ENCODE results near the gene YWHAH.

YWHAH gene

GRCh38 chr22:31945443-31945855 is 1.1 kb downstream of the YWHAH start:
- peak overlapping the region; percentile 71 to 98 (median 88) for H3K4me3 ChIP-seq

GRCh38 chr22:31945971-31946680 is 1.8 kb downstream of the YWHAH start:
- Histone ChIP-seq H3K27ac (peak overlapping the region in 20 of 21 experiments; percentile 86 to 99 (median 95)), H3K4me3 (peak overlapping the region; percentile 71 to 98 (median 88))

More at GRCh38 chr22:31945443-31945855, 1.1 kb downstream of the YWHAH start:
- peak overlapping the region; percentile 79 to 99 (median 95) for H3K27ac ChIP-seq

GRCh38 chr22:31947296-31947695 is 3.0 kb downstream of the YWHAH start:
- H3K4me3 ChIP-seq, result no peak overlapping the region
- peak overlapping the region in 5 of 21 experiments; percentile 9 to 96 (median 31) for H3K27ac ChIP-seq

- peak overlapping the region in 3 of 21 experiments; percentile 5 to 17 (median 13) for H3K27ac ChIP-seq
- no peak overlapping the region for H3K4me3 ChIP-seq
Observed at GRCh38 chr22:31948002-31948401, 3.7 kb downstream of the YWHAH start.

GRCh38 chr22:31950226-31950625 is 5.9 kb downstream of the YWHAH start:
- H3K27ac ChIP-seq, result peak overlapping the region in 7 of 21 experiments; percentile 7 to 86 (median 67)
- no peak overlapping the region for H3K4me3 ChIP-seq

GRCh38 chr22:31951194-31952093 is 7.1 kb downstream of the YWHAH start:
- H3K4me3 ChIP-seq, result no peak overlapping the region

GRCh38 chr22:31952094-31952401 is 7.7 kb downstream of the YWHAH start:
- Histone ChIP-seq H3K27ac (peak overlapping the region in 18 of 21 experiments; percentile 28 to 86 (median 66)), H3K4me3 (no peak overlapping the region)

More at GRCh38 chr22:31951194-31952093, 7.1 kb downstream of the YWHAH start:
- H3K27ac ChIP-seq, result peak overlapping the region in 18 of 21 experiments; percentile 28 to 86 (median 66)

- Histone ChIP-seq H3K4me3 (no peak overlapping the region), H3K27ac (peak overlapping the region in 13 of 21 experiments; percentile 8 to 86 (median 67))
Observed at GRCh38 chr22:31952472-31952871, 8.1 kb downstream of the YWHAH start.

- H3K27ac ChIP-seq, result peak overlapping the region in 12 of 21 experiments; percentile 1 to 86 (median 49)
Observed at GRCh38 chr22:31953261-31953660, 8.9 kb downstream of the YWHAH start.

GRCh38 chr22:31954535-31955523 is 10.5 kb downstream of the YWHAH start:
- Histone ChIP-seq H3K27ac (peak overlapping the region in 17 of 21 experiments; percentile 1 to 86 (median 46)), H3K4me3 (no peak overlapping the region)

More at GRCh38 chr22:31953261-31953660, 8.9 kb downstream of the YWHAH start:
- H3K4me3 ChIP-seq, result no peak overlapping the region

GRCh38 chr22:31956360-31956759 is 12.0 kb downstream of the YWHAH start:
- H3K4me3 ChIP-seq, result no peak overlapping the region

GRCh38 chr22:31957970-31958594 is 13.7 kb downstream of the YWHAH start:
- Histone ChIP-seq H3K4me3 (no peak overlapping the region), H3K27ac (peak overlapping the region in 4 of 21 experiments; percentile 12 to 43 (median 32))

More at GRCh38 chr22:31956360-31956759, 12.0 kb downstream of the YWHAH start:
- H3K27ac ChIP-seq, result peak overlapping the region in 5 of 21 experiments; percentile 5 to 45 (median 13)

- Histone ChIP-seq H3K4me3 (no peak overlapping the region), H3K27ac (peak overlapping the region in 6 of 21 experiments; percentile 9 to 43 (median 34))
Observed at GRCh38 chr22:31958625-31959239, 14.4 kb downstream of the YWHAH start.

GRCh38 chr22:31960767-31961166 is 16.4 kb downstream of the YWHAH start:
- Histone ChIP-seq H3K27ac (no peak overlapping the region), H3K4me3 (no peak overlapping the region)

- no peak overlapping the region for H3K27ac ChIP-seq
- H3K4me3 ChIP-seq, result no peak overlapping the region
Observed at GRCh38 chr22:31962387-31963125, 18.2 kb downstream of the YWHAH start.

GRCh38 chr22:31968022-31968421 is 23.7 kb downstream of the YWHAH start:
- Histone ChIP-seq H3K27ac (no peak overlapping the region), H3K4me3 (no peak overlapping the region)

GRCh38 chr22:31969789-31970489 is 25.6 kb downstream of the YWHAH start:
- Histone ChIP-seq H3K27ac (no peak overlapping the region), H3K4me3 (peak overlapping the region; percentile 4 to 33 (median 25))

All from skin epidermis (tissue), 12 donors.